Testis (tissue), 2 donors: ENCODE results near the gene INPP5F.

Experiments used
- CTCF ChIP-seq, 3 experiments: fragments of 450-650 bp in 2 of 3; fragments of 200-600 bp in 1 of 3; sonication (generic) in 1 of 3; IDR thresholded peaks; one replicate each; pipeline ENCODE4 v1.5.1; 2016 to 2019; ENCODE audit warnings: antibody characterized with exemption in 3 of 3, mild to moderate bottlenecking in 2 of 3, moderate library complexity in 1 of 3
- POLR2A ChIP-seq: fragments of 450-650 bp; IDR thresholded peaks from one replicate; pipeline ENCODE4 v1.6.1; 2017; ENCODE audit warnings: antibody characterized with exemption, mild to moderate bottlenecking, moderate library complexity

- TF ChIP-seq CTCF (IDR thresholded peaks at IDR 0.05) (no peak), POLR2A (no peak)
These were observed 126.4 kb downstream of the INPP5F start for GRCh38 chr10:119852277-119852676.
